ENCODE measurements around the gene PGS1. TPM values are rescaled to one million over a fixed set of nuclear protein-coding genes. Genes with fewer than 3 reads are reported as not detected.

The PGS1 gene
- total RNA-seq, 1 experiment from 2014 or later = 25.7 TPM

DNA sequence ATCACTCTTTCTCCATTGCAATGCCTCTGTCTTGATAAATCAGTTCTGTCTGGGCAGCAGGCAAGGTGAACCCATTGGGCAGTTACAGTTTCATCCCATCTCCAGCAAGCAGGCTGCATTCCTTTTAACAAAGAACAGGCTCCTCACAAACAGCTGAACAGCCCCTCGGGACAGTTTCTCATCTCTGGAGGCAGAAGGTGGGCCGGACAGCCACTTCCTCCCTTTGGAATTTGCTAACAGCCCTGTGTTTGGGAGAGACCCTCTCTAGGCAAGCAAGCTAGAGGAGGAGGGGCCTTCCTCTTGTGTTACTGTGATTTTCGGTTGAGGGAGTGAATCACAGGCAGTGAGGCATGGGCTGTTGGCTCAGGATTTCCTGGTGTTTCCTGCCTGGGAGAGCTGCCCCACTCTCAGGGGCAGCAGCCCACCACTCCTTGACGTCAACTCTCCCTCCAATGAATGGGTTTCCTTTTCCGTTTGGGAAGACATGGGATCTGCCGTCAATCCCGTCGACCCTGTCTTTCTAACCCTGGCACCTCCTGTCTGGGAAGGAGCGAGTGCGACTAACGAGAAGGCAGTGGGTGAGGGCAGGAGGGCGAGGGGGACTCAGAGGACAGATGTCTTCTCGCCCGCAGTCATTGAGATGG lies 3.7 kb upstream of the PGS1 start:
- no peak overlapping the region for H3K4me3 Mint-ChIP-seq (ENCODE audit: unreplicated experiment)
- no peaks in the 10 kb centered on the region for H3K9me3 Mint-ChIP-seq (ENCODE audit: unreplicated experiment)
- H3K36me3 Mint-ChIP-seq (ENCODE audit: insufficient read depth, unreplicated experiment) = peaks cover 8% of the 10 kb centered on the region
- H3K4me1 Mint-ChIP-seq (ENCODE audit: insufficient read depth, unreplicated experiment) = peaks cover 26% of the 10 kb centered on the region
- DNase-seq (ENCODE audit: unreplicated experiment) = peak; percentile 45
- peak overlapping the region; percentile 49 for H3K27ac Mint-ChIP-seq (ENCODE audit: low read depth, unreplicated experiment)
- ChIA-PET CTCF (interaction anchor here (1.1 to 1.5 kb wide), 3 partner anchors 14 to 124 kb away, joined by 3 to 6 read pairs (median 6); no protein-coding TSS in a partner anchor), POLR2A (interaction anchor here (1.5 to 1.7 kb wide), 2 partner anchors 10 kb away, joined by 6 to 12 read pairs; no protein-coding TSS in a partner anchor)
- BruUV-seq (replicated peaks) = no TSS peak
- H3K27me3 Mint-ChIP-seq (ENCODE audit: insufficient read depth, unreplicated experiment) = no peaks in the 10 kb centered on the region
- no peak for TF ChIP-seq CTCF (IDR thresholded peaks at IDR 0.05; ENCODE audit: unreplicated experiment)
- intact Hi-C loops (cut with micrococcal nuclease) = no loop called here

- peak; percentile 92 for DNase-seq (ENCODE audit: unreplicated experiment)
- BruUV-seq (replicated peaks) = no TSS peak
- H3K36me3 Mint-ChIP-seq (ENCODE audit: insufficient read depth, unreplicated experiment) = peaks cover 10% of the 10 kb centered on the region
- H3K4me1 Mint-ChIP-seq (ENCODE audit: insufficient read depth, unreplicated experiment) = peaks cover 31% of the 10 kb centered on the region
- CTCF ChIA-PET = interaction anchor here (0.6 to 2.0 kb wide), 4 partner anchors 15 to 125 kb away, joined by 3 to 6 read pairs (median 6); no protein-coding TSS in a partner anchor
- peak overlapping the region; percentile 49 for H3K27ac Mint-ChIP-seq (ENCODE audit: low read depth, unreplicated experiment)
- no peaks in the 10 kb centered on the region for H3K9me3 Mint-ChIP-seq (ENCODE audit: unreplicated experiment)
- no peak for TF ChIP-seq CTCF (IDR thresholded peaks at IDR 0.05; ENCODE audit: unreplicated experiment)
- peak overlapping the region; percentile 6 for H3K4me3 Mint-ChIP-seq (ENCODE audit: unreplicated experiment)
- POLR2A ChIA-PET = interaction anchor here (1.0 to 1.7 kb wide), 6 partner anchors 9 to 34 kb away, joined by 3 to 18 read pairs (median 6); no protein-coding TSS in a partner anchor
- H3K27me3 Mint-ChIP-seq (ENCODE audit: insufficient read depth, unreplicated experiment) = no peaks in the 10 kb centered on the region
- intact Hi-C loops (cut with micrococcal nuclease) = no loop called here
Observed at GRCh38 chr17:78375401-78376151, 2.9 kb upstream of the PGS1 start.

GRCh38 chr17:78376161-78376560 lies 2.3 kb upstream of the PGS1 start:
- ChIA-PET CTCF (interaction anchor here (0.6 to 2.0 kb wide), 4 partner anchors 15 to 125 kb away, joined by 3 to 6 read pairs (median 4); no protein-coding TSS in a partner anchor), POLR2A (interaction anchor here (1.0 to 1.7 kb wide), 6 partner anchors 8 to 35 kb away, joined by 3 to 18 read pairs (median 6); no protein-coding TSS in a partner anchor)
- intact Hi-C loops (cut with micrococcal nuclease) = no loop called here
- no peak for TF ChIP-seq CTCF (IDR thresholded peaks at IDR 0.05; ENCODE audit: unreplicated experiment)
- no peaks in the 10 kb centered on the region for H3K27me3 Mint-ChIP-seq (ENCODE audit: insufficient read depth, unreplicated experiment)
- no peak for DNase-seq (ENCODE audit: unreplicated experiment)
- no peak overlapping the region for H3K4me3 Mint-ChIP-seq (ENCODE audit: unreplicated experiment)
- peaks cover 31% of the 10 kb centered on the region for H3K4me1 Mint-ChIP-seq (ENCODE audit: insufficient read depth, unreplicated experiment)
- peak overlapping the region; percentile 49 for H3K27ac Mint-ChIP-seq (ENCODE audit: low read depth, unreplicated experiment)
- BruUV-seq (replicated peaks) = no TSS peak
- H3K9me3 Mint-ChIP-seq (ENCODE audit: unreplicated experiment) = no peaks in the 10 kb centered on the region
- H3K36me3 Mint-ChIP-seq (ENCODE audit: insufficient read depth, unreplicated experiment) = peaks cover 10% of the 10 kb centered on the region

DNA sequence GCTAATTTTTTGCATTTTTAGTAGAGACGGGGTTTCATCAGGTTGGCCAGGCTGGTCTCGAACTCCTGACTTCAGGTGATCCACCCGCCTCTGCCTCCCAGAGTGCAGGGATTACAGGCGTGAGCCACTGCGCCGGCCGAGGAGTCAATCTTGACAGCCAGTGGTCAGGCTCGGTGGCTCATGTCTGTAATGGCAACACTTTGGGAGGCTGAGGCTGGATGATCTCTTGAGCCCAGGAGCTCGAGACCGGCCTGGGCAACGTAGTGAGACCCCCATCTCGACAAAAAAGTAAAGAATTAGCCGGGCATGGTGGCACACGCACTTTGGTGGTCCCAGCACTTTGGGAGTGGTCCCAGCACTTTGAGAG lies 608 bp upstream of the PGS1 start:
- H3K27ac Mint-ChIP-seq (ENCODE audit: low read depth, unreplicated experiment) = no peak overlapping the region
- POLR2A ChIA-PET = interaction anchor here (0.7 to 3.9 kb wide), 8 partner anchors 10 to 463 kb away, joined by 3 to 35 read pairs (median 4); partner anchors contain the start of genes SOCS3 and USP36

More for the DNA sequence above, 608 bp upstream of the PGS1 start:
- CTCF ChIA-PET = interaction anchor here (0.6 to 1.8 kb wide), 4 partner anchors 15 to 130 kb away, joined by 3 to 6 read pairs (median 4); no protein-coding TSS in a partner anchor
- Mint-ChIP-seq H3K36me3 (ENCODE audit: insufficient read depth, unreplicated experiment) (peaks cover 16% of the 10 kb centered on the region), H3K9me3 (ENCODE audit: unreplicated experiment) (no peaks in the 10 kb centered on the region), H3K4me1 (ENCODE audit: insufficient read depth, unreplicated experiment) (peaks cover 45% of the 10 kb centered on the region), H3K27me3 (ENCODE audit: insufficient read depth, unreplicated experiment) (no peaks in the 10 kb centered on the region), H3K4me3 (ENCODE audit: unreplicated experiment) (peak overlapping the region; percentile 85)
- BruUV-seq (replicated peaks) = no TSS peak
- DNase-seq (ENCODE audit: unreplicated experiment) = no peak
- intact Hi-C loops (cut with micrococcal nuclease) = no loop called here
- no peak for TF ChIP-seq CTCF (IDR thresholded peaks at IDR 0.05; ENCODE audit: unreplicated experiment)
